Smooth muscle cell (in vitro differentiated cells): ENCODE results near the gene AP1G2. TPM values are rescaled to one million over a fixed set of nuclear protein-coding genes. Genes with fewer than 3 reads are reported as not detected.

Source experiments
- DNase-seq: peaks from one replicate; lab custom pipeline; 2025; ENCODE audit not compliant: unreplicated experiment; lab: John Stamatoyannopoulos, UW
- H2AFZ ChIP-seq: fragments of 200-600 bp; sonication (generic); 2 replicates; pipeline ENCODE4 v1.6.0; 2016; ENCODE audit warnings: antibody characterized with exemption, low read depth, mild to moderate bottlenecking
- H3F3A ChIP-seq: fragments of 200-600 bp; sonication (generic); 2 replicates; pipeline ENCODE4 v1.6.0; 2017; ENCODE audit warnings: antibody characterized with exemption, low read depth
- H3K27ac ChIP-seq: fragments of 200-600 bp; sonication (generic); 2 replicates; pipeline ENCODE4 v1.5.1; 2016; ENCODE audit warnings: low read depth, mild to moderate bottlenecking
- H3K27me3 ChIP-seq: fragments of 200-600 bp; sonication (generic); 2 replicates; pipeline ENCODE4 v1.6.1; 2016; ENCODE audit warnings: low read depth, mild to moderate bottlenecking
- H3K36me3 ChIP-seq: fragments of 200-600 bp; sonication (generic); 2 replicates; pipeline ENCODE4 v1.5.1; 2016; ENCODE audit warnings: low read depth
- H3K4me1 ChIP-seq: fragments of 200-600 bp; sonication (generic); 2 replicates; pipeline ENCODE4 v1.5.1; 2016; ENCODE audit warnings: low read depth
- H3K4me2 ChIP-seq: fragments of 200-600 bp; sonication (generic); 2 replicates; pipeline ENCODE4 v1.6.0; 2016; ENCODE audit warnings: mild to moderate bottlenecking
- H3K4me3 ChIP-seq: fragments of 200-600 bp; sonication (generic); 2 replicates; pipeline ENCODE4 v1.5.1; 2016; ENCODE audit warnings: mild to moderate bottlenecking
- H3K79me2 ChIP-seq: fragments of 200-600 bp; sonication (generic); 2 replicates; pipeline ENCODE4 v1.6.0; 2016; ENCODE audit warnings: low read depth, mild to moderate bottlenecking
- H3K9ac ChIP-seq: fragments of 200-600 bp; sonication (generic); 2 replicates; pipeline ENCODE4 v1.6.0; 2016; ENCODE audit warnings: low read depth
- H3K9me3 ChIP-seq: fragments of 200-600 bp; sonication (generic); replicated peaks from 2 replicates; pipeline ENCODE4 v1.5.1; 2016; ENCODE audit warnings: low read depth
- H4K20me1 ChIP-seq: fragments of 200-600 bp; sonication (generic); 2 replicates; pipeline ENCODE4 v1.6.0; 2016; ENCODE audit warnings: low read depth
- WGBS: methylation state at CpG from one replicate; pipeline ENCODE4 v1.1.7; 2016; ENCODE audit warnings: low lambda C conversion rate; 5-methylcytosine and 5-hydroxymethylcytosine counted together
- polyA plus RNA-seq: library from polyadenylated mRNA; unstranded; fragments of >200 nt; fragmentation: Nextera tagmentation; extraction: Ambion mirVana; gene quantifications from 2 replicates; pipeline ENCODE4 v1.2.1, GENCODE V29; 2016
- total RNA-seq: library from RNA; depleted of rRNA; stranded (reverse); fragments of >200 nt; gene quantifications from 2 replicates; pipeline ENCODE4 v1.2.3, GENCODE V29; 2014
- TF ChIP-seq, protein P1 (sequence below): fragments of 200-600 bp; sonication (generic); IDR thresholded peaks from 2 replicates; pipeline ENCODE4 v1.5.1; 2017; ENCODE audit warnings: borderline replicate concordance, mild to moderate bottlenecking, antibody characterized with exemption; ENCODE audit not compliant: insufficient read depth, poor library complexity, severe bottlenecking

AP1G2 gene
- total and polyA plus RNA-seq, 2 experiments from 2014 or later = 59.3 to 62.4 TPM

DNA sequence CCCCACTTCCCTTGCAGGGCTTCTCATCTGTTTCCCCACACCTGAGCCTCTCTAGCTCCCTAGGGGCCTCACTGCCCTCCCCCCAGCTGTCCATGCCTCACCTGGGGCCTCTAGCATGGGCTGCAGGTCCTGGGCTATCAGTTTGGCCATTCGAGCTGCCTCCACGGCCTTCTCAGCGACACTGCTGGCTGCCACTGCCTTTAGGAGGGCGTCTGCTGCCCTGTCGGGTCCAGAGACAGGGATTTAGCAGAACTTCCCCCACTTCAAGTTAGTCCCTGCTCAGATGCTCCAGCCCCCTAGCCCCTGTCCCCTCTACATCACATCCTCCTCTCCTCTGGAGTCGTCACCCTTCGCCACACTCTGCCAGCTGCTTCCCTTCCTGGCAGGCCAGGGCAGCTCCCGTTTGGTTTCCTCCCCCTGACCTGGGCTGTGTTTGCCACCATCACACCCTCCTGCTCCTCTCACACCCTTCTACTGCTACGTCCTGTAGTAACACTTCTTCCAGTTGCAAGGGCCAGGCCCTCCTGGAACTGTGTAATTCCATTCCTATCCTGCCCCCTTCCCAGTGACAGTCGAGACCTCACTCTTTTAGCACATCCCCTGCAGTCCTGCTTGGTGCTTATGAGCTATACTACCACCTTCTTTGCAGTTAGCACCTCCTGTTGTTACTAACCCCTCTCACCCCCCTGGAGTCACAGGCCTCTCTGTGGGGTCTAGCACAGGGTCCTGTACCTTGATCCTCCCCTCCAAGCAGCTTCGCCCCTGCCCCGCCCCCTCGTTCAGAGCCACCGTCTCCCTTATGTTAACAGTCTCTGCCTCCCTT is 4.3 kb upstream of the AP1G2 start:
- no peak overlapping the region for H3K9ac ChIP-seq
- no peak for DNase-seq
- H3K36me3 ChIP-seq = no peaks in the 10 kb centered on the region
- TF ChIP-seq, protein P1, sequence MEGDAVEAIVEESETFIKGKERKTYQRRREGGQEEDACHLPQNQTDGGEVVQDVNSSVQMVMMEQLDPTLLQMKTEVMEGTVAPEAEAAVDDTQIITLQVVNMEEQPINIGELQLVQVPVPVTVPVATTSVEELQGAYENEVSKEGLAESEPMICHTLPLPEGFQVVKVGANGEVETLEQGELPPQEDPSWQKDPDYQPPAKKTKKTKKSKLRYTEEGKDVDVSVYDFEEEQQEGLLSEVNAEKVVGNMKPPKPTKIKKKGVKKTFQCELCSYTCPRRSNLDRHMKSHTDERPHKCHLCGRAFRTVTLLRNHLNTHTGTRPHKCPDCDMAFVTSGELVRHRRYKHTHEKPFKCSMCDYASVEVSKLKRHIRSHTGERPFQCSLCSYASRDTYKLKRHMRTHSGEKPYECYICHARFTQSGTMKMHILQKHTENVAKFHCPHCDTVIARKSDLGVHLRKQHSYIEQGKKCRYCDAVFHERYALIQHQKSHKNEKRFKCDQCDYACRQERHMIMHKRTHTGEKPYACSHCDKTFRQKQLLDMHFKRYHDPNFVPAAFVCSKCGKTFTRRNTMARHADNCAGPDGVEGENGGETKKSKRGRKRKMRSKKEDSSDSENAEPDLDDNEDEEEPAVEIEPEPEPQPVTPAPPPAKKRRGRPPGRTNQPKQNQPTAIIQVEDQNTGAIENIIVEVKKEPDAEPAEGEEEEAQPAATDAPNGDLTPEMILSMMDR = no peak
- peaks cover 3% of the 10 kb centered on the region for H3F3A ChIP-seq
- no peaks in the 10 kb centered on the region for H3K79me2 ChIP-seq
- H2AFZ ChIP-seq = no peak overlapping the region
- H3K4me3 ChIP-seq = no peak overlapping the region
- no peaks in the 10 kb centered on the region for H3K9me3 ChIP-seq
- no peak overlapping the region for H3K27ac ChIP-seq
- H3K4me1 ChIP-seq = peaks cover 16% of the 10 kb centered on the region
- H4K20me1 ChIP-seq = no peaks in the 10 kb centered on the region
- 88% methylated on average over 11 of the region's 14 CpGs for WGBS
- H3K27me3 ChIP-seq = peaks cover 30% of the 10 kb centered on the region
- no peak overlapping the region for H3K4me2 ChIP-seq

DNA sequence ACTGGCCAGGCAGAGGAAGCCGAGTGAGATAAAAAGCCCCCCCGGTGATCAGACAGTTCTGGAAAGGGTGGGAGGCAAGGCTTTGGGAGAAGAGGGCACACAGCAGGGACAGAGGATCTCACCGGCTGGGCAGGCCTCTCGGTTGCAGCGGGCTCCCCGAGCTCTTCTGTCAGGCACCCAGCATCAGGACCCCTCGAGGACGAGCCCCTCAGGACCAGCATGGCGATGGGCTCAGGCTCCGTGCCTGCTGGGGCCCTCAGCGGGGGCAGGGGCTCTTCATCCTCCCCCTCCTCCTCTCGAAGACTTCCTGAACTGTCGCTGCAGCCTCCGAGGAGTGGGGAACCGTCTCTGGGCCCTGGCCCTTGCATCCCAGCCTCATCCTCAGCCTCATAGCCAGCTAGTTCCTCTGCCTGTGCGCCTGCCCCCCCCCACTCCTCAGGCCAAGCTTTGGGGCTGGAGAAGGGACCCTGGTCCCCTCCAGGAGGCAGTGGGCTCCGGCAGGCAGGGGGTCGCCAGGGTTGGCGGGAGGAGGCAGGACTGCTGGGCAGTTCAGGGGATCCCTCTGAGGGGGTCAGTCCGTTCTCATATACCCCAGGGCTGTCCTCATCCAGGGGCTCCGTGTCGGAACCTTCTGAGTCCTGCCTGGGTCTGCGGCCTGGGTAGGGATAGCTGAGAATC is 3.4 kb upstream of the AP1G2 start:
- Histone ChIP-seq H4K20me1 (no peaks in the 10 kb centered on the region), H3K4me1 (peaks cover 24% of the 10 kb centered on the region), H3K4me3 (no peak overlapping the region), H3F3A (peaks cover 6% of the 10 kb centered on the region), H3K36me3 (no peaks in the 10 kb centered on the region), H3K79me2 (no peaks in the 10 kb centered on the region), H3K9me3 (no peaks in the 10 kb centered on the region), H3K27me3 (peaks cover 20% of the 10 kb centered on the region), H2AFZ (no peak overlapping the region), H3K27ac (no peak overlapping the region), H3K9ac (no peak overlapping the region), H3K4me2 (no peak overlapping the region)
- DNase-seq = no peak
- WGBS = 93% methylated on average over 23 of the region's 23 CpGs
- TF ChIP-seq, protein P1 = no peak

DNA sequence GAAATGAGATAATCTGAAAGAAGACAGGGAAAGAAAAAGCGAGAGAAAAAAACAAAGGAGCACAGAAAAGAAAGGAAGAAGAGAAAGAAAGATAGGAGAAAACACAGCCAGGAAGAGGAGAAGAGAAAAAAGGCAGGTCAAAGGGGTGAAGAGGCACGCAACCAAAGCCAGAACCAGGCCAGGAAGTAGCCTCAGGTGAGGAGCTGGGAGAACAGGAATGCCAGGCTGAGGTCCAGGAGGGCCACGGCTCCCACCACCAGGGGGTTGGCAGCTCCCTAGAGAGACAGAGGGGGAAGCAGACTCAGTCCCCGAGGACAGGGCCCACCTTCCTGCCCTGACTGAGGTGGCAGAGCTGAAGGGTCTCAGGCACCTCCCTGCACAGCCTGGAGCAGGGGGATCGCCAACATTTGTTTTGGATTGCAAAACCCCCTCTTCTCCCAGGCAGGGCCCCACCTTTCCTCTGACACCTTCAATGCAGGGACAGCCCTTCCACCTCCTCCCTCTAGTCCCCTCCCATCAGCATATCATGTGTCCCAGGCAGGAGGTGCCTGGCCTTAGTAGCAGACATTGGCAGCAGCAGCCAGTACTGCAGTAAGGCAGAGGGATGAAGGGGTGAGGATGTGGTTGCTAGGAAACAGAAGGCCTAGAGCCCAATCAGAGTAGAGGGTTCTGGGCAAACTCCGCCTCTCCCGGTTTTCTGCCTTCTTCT is 2.0 kb upstream of the AP1G2 start:
- H3F3A ChIP-seq = peaks cover 6% of the 10 kb centered on the region
- no peaks in the 10 kb centered on the region for H4K20me1 ChIP-seq
- 76% methylated on average over 7 of the region's 7 CpGs for WGBS
- no peak overlapping the region for H2AFZ ChIP-seq
- no peak overlapping the region for H3K9ac ChIP-seq
- no peak overlapping the region for H3K27ac ChIP-seq
- TF ChIP-seq, protein P1 = no peak
- H3K79me2 ChIP-seq = no peaks in the 10 kb centered on the region
- H3K4me3 ChIP-seq = no peak overlapping the region
- H3K4me2 ChIP-seq = no peak overlapping the region
- no peak for DNase-seq
- peaks cover 7% of the 10 kb centered on the region for H3K27me3 ChIP-seq
- no peaks in the 10 kb centered on the region for H3K36me3 ChIP-seq
- H3K9me3 ChIP-seq = no peaks in the 10 kb centered on the region
- H3K4me1 ChIP-seq = peaks cover 24% of the 10 kb centered on the region
